Panc1 (cell line): ENCODE data around the gene ST8SIA5.

Experiments
- CTCF ChIP-seq: fragments of 450-650 bp; IDR thresholded peaks from 2 replicates; pipeline ENCODE4 v1.5.1; 2017; ENCODE audit warnings: mild to moderate bottlenecking
- REST ChIP-seq, 2 experiments: IDR thresholded peaks; 2 replicates each; pipeline ENCODE4 v1.6.1; 2011 to 2012; ENCODE audit warnings: low read depth in 2 of 2, control low read depth in 1 of 2, low read length in 1 of 2, mild to moderate bottlenecking in 1 of 2, moderate library complexity in 1 of 2; ENCODE audit not compliant: insufficient read depth in 1 of 2
- TCF7L2 ChIP-seq: IDR thresholded peaks from 2 replicates; pipeline ENCODE4 v1.6.1; 2011; ENCODE audit warnings: mild to moderate bottlenecking, low read depth, low read length, inconsistent platforms

GRCh38 chr18:46731316-46731715 is 25.5 kb downstream of the ST8SIA5 start:
- TF ChIP-seq CTCF = no peak
- TF ChIP-seq REST (IDR thresholded peaks at IDR 0.05; ENCODE audit: insufficient read depth in 1 of 2, low read depth in 2 of 2, low read length in 1 of 2) = no peak
- TF ChIP-seq TCF7L2 = no peak
